HG02870 (cell line): Measurements from ENCODE around the gene RNF220.
"Not testable (repeated sequence)": the region's sequence is repeated elsewhere in the genome, so short reads cannot be mapped to it uniquely, and the experiment has no call there.

Experiments used
- ATAC-seq: cut with Tn5 transposase; IDR thresholded peaks from one replicate; pipeline ENCODE4 v1.9.1; 2021; ENCODE audit warnings: mild to moderate bottlenecking, moderate library complexity; ENCODE audit not compliant: unreplicated experiment

Gene RNF220

GRCh38 chr1:44648529-44649250 lies 243.6 kb downstream of the RNF220 start:
- ATAC-seq: no peak

GRCh38 chr1:44649788-44650158 lies 244.7 kb downstream of the RNF220 start:
- ATAC-seq: no peak

- no peak for ATAC-seq
These were observed 245.2 kb downstream of the RNF220 start for GRCh38 chr1:44650159-44650831.

- no peak for ATAC-seq
These were observed 246.0 kb downstream of the RNF220 start for GRCh38 chr1:44651069-44651468.

GRCh38 chr1:44652445-44653106 lies 247.5 kb downstream of the RNF220 start:
- ATAC-seq: no peak

- ATAC-seq: no peak
These were observed 248.3 kb downstream of the RNF220 start for GRCh38 chr1:44653107-44653964.

- no peak for ATAC-seq
These were observed 249.6 kb downstream of the RNF220 start for GRCh38 chr1:44654621-44655187.

- ATAC-seq: no peak
These were observed 250.6 kb downstream of the RNF220 start for GRCh38 chr1:44655609-44656008.

- ATAC-seq: no peak
These were observed 254.5 kb downstream of the RNF220 start for GRCh38 chr1:44659566-44659965.

- ATAC-seq: no peak
These were observed 255.1 kb downstream of the RNF220 start for GRCh38 chr1:44660176-44660575.

GRCh38 chr1:44661781-44662682 lies 257.0 kb downstream of the RNF220 start:
- ATAC-seq: no peak

GRCh38 chr1:44662683-44663030 lies 257.6 kb downstream of the RNF220 start:
- ATAC-seq: no peak

- no peak for ATAC-seq
These were observed 258.4 kb downstream of the RNF220 start for GRCh38 chr1:44663417-44663816.

GRCh38 chr1:44664730-44665370 lies 259.8 kb downstream of the RNF220 start:
- no peak for ATAC-seq

GRCh38 chr1:44666719-44667118 lies 261.7 kb downstream of the RNF220 start:
- ATAC-seq: not testable (repeated sequence)

GRCh38 chr1:44670751-44671640 lies 265.9 kb downstream of the RNF220 start:
- ATAC-seq: no peak

GRCh38 chr1:44672254-44672955 lies 267.4 kb downstream of the RNF220 start:
- ATAC-seq: no peak
